Stimulated activated CD8-positive, alpha-beta memory T cell treated with anti-CD3 and anti-CD28 coated beads, Interleukin-2, amount 100 ng/mL, for 1 hour (primary cell): Measurements from ENCODE around the gene SPNS1.

Experiments
- DNase-seq, 2 donors: peaks; one replicate each; pipeline ENCODE4 v3.0.0-alpha.2; 2020; ENCODE audit warnings: low read depth in 2 of 2

Gene SPNS1

DNA sequence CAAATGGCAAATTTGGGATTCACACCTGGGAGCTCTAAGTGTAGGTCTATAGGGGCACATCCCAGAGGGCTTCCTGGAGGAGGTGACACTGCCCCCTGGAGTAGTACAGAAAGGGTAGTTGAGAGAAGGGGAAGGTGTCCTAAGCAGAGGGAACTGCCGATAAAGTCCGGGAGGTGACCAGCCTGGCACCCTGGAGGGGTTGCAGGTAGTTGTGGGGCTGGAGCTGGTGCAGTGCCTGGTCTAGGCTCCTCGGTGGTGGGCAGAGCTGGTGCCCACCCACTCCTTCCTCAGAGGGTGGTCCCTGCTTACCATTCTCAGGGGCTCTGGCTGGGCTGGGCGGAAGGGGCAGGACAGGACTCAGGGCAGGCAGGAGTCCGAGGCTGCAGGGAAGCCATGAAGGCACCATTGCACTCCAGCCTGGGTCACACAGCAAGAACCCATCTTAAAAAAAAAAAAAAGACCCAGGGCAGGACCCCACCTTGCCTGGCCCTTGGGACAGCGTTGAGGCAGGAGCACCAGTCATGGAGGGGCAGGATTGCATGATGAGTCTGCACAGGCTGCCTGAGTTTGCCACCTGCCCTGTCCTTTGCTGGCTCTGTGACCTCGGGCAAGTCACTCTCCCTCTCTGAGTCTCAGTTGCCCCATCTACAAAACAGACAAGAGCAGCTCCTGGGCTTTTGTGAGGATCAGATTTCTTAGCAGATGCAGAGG is 54.0 kb downstream of the SPNS1 start:
- DNase-seq, result no peak

DNA sequence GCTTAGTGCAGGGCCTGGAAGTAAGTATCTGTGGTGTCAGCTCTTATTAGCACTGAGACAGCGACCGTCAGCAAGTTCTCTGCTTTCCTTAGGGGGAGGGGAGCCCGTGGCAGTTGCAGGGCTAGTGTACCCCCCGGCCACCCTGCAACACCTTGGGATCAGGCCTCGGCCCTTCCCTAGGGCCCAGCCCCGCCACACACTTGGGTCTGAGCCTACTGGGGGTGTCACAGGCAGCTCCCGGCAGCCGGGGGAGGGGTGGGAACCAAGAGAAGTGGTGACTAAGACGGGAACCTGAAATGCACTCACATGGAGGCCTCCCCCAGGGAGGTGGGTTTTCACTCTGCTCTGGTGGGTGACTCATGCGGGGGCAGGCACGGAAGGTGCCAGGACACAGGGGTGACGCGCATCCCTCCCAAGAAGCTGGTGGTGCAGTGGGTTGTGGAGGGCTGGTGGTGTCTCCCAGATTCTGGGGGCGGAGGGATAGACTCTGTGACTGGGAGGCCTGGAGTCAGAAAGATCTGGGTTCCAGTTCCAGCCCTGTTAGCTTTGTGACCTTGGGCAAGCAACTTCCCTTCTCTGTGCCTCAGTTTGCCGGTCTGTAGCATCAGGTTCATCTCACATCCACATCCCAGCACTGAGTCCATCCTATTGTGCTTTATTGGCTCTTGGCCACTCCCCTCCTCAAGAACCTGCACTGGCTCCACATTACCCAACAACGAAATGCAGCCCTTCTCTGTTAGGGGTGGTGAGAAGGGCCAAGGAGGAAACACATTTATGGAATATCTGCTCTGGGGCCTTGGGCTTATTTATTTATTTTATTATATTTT is 54.8 kb downstream of the SPNS1 start:
- peak; percentile 57 to 69 for DNase-seq

DNA sequence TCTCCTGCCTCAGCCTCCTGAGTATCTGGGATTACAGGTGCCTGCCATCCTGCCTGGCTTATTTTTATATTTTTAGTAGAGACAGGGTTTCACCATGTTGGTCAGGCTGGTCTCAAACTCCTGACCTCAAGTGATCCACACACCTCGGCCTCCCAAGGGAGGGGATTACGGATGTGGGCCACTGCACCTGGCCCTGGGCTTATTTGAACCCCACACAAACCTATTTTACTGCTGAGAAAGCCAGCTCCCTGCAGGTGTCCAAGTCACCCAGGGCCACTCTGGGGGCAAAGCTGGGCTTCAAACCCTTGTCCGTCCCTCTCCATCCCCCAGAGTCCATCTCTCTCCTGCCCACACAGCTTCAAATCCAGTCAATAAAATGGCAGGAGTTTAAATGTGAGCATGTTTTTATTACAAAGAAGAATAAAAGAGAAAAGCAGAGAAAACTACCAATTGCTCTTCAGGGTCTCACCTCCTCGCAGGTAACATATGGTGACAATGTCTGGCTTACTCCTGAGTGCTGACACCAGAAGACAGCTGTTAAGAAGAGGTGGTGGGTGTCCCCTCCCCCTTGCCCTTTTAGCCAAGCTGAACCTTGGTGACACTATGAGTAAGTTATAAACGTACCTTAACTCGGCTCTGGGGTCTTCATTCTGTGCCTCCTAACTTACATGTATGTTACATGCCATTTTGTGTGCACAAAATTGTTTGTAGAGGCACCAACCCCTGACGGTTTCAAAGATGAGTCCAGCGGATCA is 55.7 kb downstream of the SPNS1 start:
- no peak for DNase-seq
